Liver (tissue), 3 donors: ENCODE data around the gene GPHN.

Experiments
- ATF3 ChIP-seq: IDR thresholded peaks from 2 replicates; pipeline ENCODE4 v1.6.1; 2016; ENCODE audit warnings: antibody characterized with exemption
- CTCF ChIP-seq: fragments of 150-350 bp; IDR thresholded peaks from 2 replicates; pipeline ENCODE4 v1.5.1; 2017; ENCODE audit warnings: improper control_type of control experiment, low read depth, low read length; ENCODE audit not compliant: missing input control
- MAX ChIP-seq: IDR thresholded peaks from 2 replicates; pipeline ENCODE4 v1.6.1; 2016; ENCODE audit warnings: antibody characterized with exemption
- REST ChIP-seq: IDR thresholded peaks from 2 replicates; pipeline ENCODE4 v1.6.1; 2016; ENCODE audit warnings: antibody characterized with exemption, mild to moderate bottlenecking
- TAF1 ChIP-seq: conservative IDR thresholded peaks from 2 replicates; pipeline ENCODE4 v1.6.1; 2016; ENCODE audit warnings: antibody characterized with exemption, mild to moderate bottlenecking
- donor health status: healthy.
- donor health status: healthy.

- TF ChIP-seq REST, result no peak
- no peak for TF ChIP-seq TAF1
- TF ChIP-seq CTCF, result no peak
- TF ChIP-seq ATF3, result no peak
- no peak for TF ChIP-seq MAX
Measured at GRCh38 chr14:66473223-66473622, 34.7 kb upstream of the GPHN start.
